HG03060 (cell line): Measurements from ENCODE around the gene RRM1.
A peak's percentile ranks its signal among the peaks of the same experiment; 100 is the strongest.
"Not testable (repeated sequence)": the region's sequence is repeated elsewhere in the genome, so short reads cannot be mapped to it uniquely, and the experiment has no call there.

Source experiments
- ATAC-seq: cut with Tn5 transposase; IDR thresholded peaks from one replicate; pipeline ENCODE4 v1.9.1; 2021; ENCODE audit warnings: low read depth, moderate number of reproducible peaks; ENCODE audit not compliant: unreplicated experiment

Gene RRM1

DNA sequence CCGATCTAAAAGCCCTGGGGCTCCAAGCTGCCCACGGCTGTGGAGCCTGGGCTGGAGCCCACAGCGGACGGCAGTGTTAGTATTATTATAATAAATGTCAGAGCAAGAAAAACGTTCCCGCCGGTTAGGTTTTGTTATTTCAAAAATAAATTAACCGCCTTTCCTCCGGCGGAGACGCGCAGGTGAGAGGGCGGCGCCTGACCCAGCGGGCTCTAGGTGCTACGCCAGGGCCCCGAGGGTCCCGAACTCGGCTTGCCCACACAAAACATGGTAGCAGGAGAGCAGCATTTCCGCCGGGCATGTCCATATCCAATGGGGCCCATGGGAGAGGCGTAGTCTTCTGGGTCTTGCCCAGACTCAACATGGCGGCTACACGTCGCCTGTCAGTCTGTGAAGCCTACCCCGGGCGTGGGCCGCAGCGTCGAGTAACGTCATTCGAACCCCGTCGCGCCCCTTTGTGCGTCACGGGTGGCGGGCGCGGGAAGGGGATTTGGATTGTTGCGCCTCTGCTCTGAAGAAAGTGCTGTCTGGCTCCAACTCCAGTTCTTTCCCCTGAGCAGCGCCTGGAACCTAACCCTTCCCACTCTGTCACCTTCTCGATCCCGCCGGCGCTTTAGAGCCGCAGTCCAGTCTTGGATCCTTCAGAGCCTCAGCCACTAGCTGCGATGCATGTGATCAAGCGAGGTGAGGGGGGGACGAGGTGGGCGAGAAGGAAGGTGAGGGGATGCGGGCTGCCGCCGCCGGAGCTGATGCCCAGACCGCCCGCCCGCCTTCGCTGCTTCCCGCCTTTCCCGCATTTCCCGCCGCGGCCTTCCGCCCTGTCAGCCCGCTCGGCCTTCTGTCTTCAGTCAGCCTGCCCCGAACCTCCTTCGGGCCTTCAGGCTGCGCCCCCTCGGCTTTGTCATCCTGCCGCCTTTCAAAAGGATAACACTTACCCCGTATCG lies at the start of gene RRM1:
RRM1 (plus strand) TSS at position 452 of the 944 bp plus-strand sequence; CDS start at position 666, 214 bp downstream.
- ATAC-seq = peak; percentile 87

DNA sequence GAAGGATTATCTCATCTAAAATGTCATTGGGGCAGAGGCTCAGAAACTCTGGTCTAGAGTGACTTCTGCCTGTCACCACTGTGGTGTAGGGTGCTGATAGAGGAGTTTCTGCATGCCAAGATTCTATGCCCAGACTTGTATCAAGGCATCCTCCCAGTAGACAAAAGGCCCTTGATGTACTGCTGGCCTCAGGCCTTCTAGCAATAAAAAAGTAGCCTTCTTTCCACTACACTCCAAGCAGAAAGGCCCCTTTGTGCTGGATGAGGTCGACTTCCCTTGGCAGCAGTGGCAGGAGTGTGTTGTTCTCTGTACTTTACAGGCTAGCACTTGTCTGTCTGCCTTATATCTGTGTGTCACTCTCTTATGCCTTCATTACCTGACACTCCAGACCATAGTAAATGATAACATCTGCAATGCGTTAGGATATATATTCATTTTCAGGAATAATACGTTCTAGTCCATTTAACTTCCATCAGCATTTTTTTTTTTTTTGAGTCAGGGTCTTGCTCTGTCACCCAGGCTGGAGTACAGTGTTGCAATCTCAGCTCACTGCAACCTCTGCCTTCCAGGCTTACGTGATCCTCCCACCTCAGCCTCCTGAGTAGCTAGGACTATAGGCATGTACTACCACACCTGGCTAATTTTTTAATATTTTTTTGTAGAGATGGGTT lies 49.5 kb upstream of the RRM1 start:
- no peak for ATAC-seq

DNA sequence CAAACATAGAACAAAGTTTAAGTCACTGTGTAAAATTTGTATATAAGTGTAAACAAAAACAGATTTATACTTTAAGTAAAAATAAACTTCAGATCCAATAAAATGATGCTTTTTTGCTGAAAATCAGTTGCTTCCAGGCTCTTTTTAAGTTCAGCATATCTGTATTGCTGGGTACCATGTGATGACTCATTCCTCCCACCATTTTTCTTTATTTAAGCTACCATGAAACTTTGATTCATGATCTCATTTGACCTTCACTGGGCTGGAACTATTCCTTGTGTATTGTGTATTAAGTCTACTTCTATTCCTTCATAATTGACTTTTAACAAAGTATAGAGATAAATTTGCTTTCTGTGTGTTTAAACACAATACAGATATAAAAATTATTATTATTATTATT lies 46.3 kb upstream of the RRM1 start:
- no peak for ATAC-seq

DNA sequence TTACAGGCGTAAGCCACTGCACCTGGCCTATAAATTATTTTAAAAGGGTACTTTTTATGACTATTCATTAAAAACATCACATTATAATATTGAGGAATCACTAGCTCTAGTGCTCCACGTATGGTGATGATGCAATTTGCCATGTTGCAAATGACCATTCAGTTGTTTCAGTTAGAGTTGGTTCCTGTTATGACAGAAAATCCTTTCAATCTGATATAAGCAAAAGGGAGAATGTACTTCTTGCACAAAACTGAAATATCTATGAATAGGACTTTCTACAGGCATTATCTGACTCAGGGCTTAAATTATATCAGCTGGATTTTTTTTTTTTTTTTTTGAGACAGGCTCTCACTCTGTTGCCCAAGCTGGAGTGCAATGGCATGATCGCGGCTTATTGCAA lies 45.6 kb upstream of the RRM1 start:
- ATAC-seq = no peak

DNA sequence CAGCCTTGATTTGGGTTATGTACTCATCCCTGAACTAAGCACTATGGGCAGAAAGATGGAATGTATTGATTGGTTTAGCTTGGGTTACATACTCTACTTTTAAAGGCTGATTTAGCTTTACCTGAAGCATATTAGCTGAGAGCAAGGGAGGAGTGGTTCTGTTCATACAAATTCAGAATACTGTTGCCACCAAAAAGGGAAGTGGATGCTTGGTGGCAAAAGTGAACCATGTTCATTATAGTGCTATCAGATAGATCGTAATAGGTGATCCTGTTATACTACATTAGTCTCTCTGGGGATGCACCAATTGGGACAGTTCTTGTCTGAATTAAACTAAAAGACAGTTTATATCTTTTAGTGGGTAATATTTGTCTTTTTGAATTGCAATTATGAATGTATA lies 44.5 kb upstream of the RRM1 start:
- no peak for ATAC-seq

DNA sequence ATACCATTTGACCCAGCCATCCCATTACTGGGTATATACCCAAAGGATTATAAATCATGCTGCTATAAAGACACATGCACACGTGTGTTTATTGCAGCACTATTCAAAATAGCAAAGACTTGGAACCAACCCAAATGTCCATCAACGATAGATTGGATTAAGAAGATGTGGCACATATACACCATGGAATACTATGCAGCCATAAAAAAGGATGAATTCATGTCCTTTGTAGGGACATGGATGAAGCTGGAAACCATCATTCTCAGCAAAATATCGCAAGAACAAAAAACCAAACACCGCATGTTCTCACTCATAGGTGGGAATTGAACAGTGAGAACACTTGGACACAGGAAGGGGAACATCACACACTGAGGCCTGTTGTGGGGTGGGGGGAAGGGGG lies 41.4 kb upstream of the RRM1 start:
- not testable (repeated sequence) for ATAC-seq

DNA sequence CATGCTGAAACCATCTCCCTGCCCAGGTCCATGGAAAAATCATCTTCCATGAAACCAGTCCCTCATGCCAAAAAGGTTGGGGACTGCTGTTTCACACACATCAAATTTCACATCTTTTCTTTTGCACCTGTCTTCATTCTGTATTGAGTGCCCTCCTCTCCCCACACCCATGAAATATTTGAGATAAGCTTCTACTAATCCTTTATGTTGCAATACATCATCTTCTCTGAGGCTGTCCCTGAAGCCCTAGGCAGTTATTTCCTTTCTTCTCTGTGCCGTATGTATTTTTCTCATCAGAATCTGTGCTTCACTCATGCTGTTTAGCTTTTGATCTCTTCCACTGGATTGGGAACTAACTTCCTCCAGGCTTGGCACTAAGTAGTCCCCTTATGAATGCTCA lies 40.0 kb upstream of the RRM1 start:
- ATAC-seq = no peak

DNA sequence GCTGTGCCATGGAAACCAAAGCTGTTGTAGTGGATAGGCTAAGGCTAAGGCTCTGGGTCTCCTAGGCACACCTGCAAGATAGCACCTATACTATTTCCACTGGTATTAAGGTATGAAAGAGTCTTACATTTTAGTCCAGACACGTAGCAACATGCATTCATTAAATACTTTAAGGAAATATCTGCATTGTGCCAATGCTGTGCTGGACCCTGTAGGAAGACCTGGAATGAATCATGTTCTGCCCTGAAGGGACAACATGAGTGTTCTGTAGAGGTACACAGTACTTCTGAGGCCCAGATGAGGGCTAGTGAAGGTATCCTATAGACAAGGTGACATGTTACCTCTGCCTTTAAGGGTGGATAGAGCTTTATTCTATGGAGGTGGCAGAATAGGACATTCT lies 35.2 kb upstream of the RRM1 start:
- no peak for ATAC-seq

DNA sequence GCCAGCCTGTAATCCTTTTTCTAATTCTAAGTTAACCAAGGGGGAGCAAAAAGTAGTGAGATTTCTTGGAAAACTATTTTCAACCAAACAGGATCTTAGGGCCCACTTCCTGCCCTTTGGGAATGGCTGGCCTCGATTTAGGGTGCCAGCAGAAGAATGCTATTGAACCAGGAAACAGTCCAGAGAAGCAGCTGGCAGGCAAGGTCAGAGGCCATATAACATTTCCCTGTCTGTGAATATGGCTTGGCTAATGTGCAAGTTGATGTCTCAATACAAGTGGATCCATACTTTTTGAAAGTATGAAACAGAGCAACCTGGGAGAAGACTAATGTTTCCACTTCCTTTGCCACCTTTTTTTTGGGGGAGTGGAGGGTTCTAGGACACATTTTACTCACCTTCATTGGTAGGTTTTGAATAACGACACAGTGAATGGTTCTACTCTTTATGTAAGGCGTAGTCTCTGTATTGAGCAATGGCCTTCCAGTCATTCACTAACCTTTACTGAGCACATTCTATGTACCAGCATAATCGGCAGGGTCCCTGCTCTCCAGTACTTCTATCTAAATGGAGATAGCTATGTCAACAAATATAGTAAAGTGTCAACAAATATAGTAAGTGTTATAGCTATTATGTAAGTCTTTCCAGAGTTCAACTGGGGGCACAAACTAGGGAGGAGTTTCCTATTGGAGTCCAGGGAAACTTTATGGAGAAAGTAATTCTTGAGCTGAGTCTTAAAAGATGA lies 34.2 kb upstream of the RRM1 start:
- ATAC-seq = no peak

DNA sequence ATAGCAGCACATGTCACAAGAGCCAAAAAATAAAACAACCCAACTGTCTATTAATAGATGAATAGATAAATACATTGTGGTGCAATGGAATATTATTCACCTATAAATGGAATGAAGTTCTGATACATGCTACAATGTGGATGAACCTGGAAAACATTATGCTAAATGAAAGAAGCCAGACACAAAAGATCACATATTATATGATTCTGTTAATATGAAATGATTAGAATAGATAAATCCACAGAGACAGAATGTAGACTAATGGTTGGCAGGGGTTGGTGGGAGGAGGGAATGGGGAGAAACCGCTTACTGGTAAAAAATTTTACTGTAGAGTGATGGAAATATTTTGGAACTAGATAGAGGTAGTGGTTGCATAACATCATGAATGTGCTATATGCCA lies 32.9 kb upstream of the RRM1 start:
- no peak for ATAC-seq

DNA sequence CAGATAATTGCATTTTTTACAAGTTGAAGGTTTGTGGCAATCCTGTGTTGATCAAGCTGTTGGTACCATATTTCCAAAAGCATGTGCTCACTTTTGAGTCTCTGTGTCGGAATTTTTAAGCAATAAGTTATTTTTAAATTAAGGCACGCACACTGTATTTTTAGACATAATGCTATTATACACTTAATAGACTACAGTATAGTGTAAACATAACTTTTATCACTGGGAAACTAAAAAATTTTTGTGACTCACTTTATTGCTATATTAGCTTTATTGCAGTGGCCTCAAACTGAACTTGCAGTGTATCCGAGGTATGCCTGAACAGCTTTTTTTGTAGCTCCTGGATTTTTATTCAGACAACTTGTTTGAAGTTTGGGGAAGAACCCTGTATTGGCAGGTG lies 31.3 kb upstream of the RRM1 start:
- ATAC-seq = no peak

DNA sequence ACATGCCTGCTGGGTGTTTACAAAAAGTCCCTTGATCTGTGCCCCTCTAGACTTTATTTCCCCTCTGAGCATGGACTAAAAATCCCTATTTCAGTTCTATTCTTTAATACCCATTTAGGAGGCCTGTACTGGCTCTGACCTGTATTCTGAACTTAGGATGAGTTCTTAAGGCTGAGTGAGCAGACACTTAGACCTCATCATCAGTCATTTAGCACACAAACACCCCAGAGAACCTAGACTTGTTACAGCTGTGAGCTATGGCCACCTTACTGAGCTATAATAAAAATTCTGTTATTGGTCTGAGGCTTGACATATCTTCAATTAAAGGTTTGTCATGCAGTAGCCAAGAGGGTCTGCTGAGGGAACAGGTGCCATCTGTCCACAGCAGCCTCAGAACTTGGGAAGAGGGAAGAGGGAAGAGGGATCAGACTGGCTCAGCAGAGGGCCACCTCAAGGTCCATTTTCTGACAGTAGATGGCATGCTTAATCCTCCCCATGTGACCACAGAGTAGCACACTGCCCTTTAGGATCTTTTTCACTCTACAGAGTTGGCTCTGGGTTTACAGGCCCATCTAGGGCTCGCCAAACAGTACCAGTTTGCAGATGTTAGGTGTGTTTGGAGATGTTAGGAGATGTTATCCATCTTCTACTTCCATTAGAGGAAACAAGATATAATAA lies 30.2 kb upstream of the RRM1 start:
- ATAC-seq = no peak

DNA sequence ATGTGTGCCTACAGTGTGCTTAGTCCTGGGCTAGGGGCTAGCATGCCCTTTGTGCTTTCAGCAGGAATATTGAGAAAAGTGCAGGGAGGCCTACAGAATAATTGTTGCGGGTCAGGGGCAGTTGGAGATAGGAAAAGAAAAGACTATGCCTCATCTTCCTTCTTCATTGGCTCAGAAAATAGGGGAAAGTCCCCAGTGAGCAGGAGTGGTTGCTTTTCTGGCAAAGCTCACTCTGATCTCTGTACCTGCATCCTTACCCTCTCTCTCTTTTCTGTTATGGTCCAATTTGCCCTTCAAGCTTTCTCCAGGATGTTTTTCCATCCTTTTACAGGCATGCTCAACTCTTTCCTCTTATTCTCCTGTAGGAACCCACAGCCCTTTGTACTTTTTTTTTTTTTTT lies 29.5 kb upstream of the RRM1 start:
- ATAC-seq = no peak

DNA sequence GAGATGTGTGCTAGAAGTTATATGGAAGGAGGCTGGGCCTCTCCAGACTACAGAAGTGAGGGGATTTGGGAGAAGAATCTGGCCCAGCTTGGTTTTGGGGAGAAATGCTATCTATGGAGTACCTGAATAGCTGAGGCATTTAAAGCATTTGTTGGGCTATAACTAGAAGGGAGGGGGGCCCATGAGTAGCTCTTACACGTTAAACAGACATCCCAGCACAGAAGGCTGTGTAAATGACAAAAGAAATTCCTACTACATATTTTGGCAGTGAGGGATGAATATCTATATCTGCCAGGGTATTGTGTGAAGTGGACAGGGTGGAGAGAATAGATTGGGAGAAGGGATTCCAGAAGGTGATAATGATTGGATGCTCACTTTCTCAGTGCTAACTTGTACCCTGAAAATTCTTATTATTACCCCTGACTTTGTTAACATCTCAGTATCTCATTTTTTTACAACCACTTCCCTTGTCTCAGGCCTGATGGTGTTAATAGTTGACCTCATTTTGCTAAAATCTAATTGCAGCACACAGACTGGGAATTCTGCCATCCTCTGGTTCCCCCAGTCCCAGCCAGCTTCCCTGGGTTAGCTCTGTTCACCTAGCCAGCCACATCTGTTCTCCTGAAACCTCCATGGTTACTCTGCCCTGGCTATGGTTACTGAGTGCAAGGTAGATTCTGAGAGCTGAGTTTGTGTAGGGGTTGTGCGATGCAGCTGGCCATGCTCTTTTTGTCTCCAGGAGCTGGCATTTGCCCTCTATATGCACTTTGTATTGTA lies 28.8 kb upstream of the RRM1 start:
- no peak for ATAC-seq

DNA sequence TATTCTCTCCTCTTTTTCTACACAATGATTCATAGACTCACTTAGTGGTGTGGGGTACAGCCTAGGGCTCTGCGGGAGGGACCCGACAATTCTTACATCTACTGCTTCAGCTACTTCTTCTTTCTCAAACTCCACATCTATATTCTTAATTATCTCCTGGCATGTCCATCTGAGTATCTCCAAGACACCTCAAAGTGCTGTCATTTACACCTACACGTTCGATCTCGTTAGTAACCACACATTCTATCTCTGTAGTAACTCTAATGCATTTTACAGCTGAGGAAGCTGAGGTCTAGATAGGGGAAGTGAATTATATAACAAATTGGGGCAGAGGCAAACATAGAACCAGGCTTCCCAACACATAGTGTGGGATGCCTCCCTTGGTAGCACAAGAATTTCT lies 27.7 kb upstream of the RRM1 start:
- no peak for ATAC-seq

DNA sequence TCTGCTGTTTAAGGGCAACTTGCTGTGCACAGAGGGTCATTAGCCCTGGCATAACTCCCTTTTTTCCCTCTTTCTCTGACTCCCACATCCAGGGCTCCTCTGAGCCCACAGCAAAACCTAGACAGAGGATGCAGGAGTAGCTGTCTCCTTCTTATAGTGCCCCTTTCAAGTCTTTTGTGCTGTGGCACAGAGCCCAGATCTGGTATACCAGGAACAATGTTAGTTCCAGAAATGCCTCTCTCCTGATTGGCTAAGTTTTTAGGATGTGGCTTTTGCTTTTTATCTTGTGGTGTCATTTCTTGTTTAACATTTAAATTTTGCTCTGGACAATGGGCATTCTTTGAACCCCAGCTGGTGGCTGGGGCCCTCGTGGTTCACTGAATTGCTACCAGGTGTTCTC lies 25.6 kb upstream of the RRM1 start:
- no peak for ATAC-seq

DNA sequence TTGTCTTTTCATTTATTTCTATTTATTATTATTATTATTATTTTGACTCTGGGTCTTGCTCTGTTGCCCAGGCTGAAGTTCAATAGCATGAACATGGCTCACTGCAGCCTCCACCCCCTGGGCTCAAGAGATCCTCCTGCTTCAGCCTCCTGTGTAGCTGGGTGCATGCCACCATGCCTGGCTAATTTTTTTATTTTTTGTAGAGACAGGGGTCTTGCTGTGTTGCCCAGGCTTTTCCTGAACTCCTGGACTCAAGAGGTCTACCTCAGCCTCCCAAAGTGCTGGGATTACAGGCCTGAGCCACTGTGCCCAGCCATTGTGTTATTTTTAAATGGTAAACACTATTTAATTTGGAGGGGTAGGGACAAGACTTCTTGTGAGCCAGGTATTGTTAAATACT lies 23.3 kb upstream of the RRM1 start:
- ATAC-seq = no peak

DNA sequence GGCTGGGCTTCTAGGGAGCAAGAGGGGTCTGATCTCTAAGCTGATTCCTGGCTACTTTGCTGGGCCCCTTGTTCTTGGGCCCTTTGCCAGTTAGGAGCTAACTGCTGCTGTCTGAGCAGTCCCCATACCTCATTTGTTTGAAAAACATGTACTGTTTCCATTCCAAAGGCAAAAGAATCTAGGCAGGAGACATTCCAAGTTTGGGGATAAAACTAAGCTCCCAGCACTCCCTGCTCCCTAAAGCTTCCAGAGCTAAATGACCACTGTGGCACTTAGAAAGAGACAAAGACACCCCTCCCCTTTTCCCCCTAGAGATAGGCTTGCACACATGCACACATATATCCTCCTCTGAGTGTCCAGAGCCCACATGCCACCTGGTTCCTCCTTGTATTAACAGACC lies 22.7 kb upstream of the RRM1 start:
- no peak for ATAC-seq

DNA sequence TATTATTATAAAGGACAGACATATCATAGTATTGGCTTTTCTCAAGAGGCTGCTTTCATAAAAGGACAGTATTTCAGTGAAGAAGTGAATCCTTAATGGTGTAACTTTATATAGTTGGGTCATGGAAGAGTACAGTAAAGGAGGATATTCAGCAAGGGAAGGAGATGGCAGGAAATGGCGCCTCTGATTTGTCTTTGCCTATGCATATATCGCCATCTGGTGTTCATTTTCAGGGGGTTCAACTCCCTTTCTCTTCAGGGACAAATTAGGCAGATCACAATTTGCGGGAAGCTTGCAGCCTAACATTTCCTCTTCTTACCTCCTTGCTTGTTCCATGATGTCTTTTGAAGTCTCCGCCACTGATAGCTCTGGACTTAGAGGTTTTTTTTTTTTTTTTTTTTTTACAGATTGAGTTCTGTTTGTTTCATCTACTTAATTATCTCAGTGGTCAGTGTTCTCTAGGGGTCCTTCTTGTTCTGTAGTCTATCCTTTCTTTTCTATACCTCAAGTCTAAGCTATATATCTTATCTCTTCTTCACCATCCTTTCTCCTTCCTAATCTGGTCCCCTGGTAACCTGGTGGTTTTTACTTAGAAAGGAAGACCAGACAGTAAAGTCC lies 21.8 kb upstream of the RRM1 start:
- ATAC-seq = no peak

DNA sequence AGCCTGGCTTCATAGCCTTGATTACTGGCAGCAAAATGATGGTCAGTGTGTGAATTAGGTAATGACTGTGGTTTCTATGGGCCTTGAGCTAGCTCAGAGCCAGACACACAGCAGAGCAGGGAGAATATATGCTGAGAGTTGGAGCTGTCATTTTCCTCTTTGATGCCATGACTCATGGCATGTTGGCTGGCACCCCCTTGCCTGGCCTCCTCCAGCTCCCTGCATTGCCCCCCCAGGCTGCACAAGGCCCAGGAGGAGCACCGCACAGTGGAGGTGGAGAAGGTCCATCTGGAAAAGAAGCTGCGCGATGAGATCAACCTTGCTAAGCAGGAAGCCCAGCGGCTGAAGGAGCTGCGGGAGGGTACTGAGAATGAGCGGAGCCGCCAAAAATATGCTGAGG lies 20.3 kb upstream of the RRM1 start:
- no peak for ATAC-seq
